ENCODE measurements around the gene MVK. TPM values are rescaled to one million over a fixed set of nuclear protein-coding genes. Genes with fewer than 3 reads are reported as not detected.
A peak's percentile ranks its signal among the peaks of the same experiment; 100 is the strongest.

Gene MVK
- total RNA-seq, 2 donors from 2014 or later: 13.4 to 54.1 TPM

DNA sequence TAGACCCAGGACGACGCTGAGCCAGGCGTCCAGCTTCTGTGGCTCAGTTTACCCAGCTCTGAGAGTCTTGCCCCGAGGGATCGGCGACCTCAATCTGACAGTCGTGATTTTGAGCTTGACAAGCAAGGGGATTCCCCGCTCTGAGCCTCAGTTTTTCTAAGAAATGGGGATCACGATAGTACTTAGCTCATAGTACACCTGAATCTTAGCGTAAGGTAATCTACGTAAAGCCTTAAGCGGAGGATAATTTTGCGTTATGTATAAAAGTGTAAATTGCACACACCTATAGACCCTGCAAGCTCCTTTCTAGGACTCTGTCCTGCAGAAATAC is 285 bp downstream of the MVK start:
- Histone ChIP-seq H3K4me1 (replicated peaks) (peaks cover 4% of the 10 kb centered on the region), H3K27ac (peak overlapping the region; percentile 65 to 90), H3K27me3 (replicated peaks; ENCODE audit: insufficient read depth) (no peaks in the 10 kb centered on the region), H3K36me3 (no peaks in the 10 kb centered on the region), H3K4me3 (peak overlapping the region; percentile 60 to 76), H3K9me3 (no peaks in the 10 kb centered on the region)
- under 1% methylated on average over 11 of the region's 13 CpGs for WGBS
- intact Hi-C loops (cut with DNase I): loop anchor here (10.0 kb wide), 1 partner anchor 149 kb away; no protein-coding TSS in a partner anchor
- no peak for DNase-seq (ENCODE audit: low spot score)
- TF ChIP-seq POLR2A (IDR thresholded peaks at IDR 0.05): no peak

DNA sequence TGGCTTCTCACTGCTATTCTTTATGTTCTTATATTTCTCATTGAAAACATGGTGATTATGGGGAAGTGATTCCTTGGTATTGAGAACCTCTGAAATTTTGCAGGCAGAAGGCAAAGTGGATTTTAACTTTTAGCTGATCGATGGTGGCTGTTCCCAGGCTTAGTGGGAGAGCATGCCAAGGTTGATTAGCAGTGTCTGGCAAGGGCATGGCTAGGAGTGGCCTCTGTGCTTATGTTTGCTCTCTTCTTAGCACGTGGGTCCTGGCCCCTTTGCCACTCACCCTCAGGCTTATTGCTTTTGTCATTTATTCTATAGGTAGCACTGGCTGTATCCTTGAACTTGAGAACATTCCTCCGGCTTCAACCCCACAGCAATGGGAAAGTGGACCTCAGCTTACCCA is 2.1 kb downstream of the MVK start:
- Histone ChIP-seq H3K36me3 (no peaks in the 10 kb centered on the region), H3K4me1 (replicated peaks) (peaks cover 4% of the 10 kb centered on the region), H3K9me3 (no peaks in the 10 kb centered on the region), H3K27me3 (replicated peaks; ENCODE audit: insufficient read depth) (no peaks in the 10 kb centered on the region), H3K27ac (no peak overlapping the region), H3K4me3 (no peak overlapping the region)
- TF ChIP-seq POLR2A (IDR thresholded peaks at IDR 0.05) (no peak), POLR2AphosphoS5 (IDR thresholded peaks at IDR 0.05) (no peak)
- TF ChIP-seq, protein P1, sequence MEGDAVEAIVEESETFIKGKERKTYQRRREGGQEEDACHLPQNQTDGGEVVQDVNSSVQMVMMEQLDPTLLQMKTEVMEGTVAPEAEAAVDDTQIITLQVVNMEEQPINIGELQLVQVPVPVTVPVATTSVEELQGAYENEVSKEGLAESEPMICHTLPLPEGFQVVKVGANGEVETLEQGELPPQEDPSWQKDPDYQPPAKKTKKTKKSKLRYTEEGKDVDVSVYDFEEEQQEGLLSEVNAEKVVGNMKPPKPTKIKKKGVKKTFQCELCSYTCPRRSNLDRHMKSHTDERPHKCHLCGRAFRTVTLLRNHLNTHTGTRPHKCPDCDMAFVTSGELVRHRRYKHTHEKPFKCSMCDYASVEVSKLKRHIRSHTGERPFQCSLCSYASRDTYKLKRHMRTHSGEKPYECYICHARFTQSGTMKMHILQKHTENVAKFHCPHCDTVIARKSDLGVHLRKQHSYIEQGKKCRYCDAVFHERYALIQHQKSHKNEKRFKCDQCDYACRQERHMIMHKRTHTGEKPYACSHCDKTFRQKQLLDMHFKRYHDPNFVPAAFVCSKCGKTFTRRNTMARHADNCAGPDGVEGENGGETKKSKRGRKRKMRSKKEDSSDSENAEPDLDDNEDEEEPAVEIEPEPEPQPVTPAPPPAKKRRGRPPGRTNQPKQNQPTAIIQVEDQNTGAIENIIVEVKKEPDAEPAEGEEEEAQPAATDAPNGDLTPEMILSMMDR (IDR thresholded peaks at IDR 0.05): no peak
- 89% methylated on average over 3 of the region's 3 CpGs for WGBS
- intact Hi-C loops (cut with DNase I): loop anchor here (10.0 kb wide), 1 partner anchor 151 kb away; no protein-coding TSS in a partner anchor
- no peak for DNase-seq (ENCODE audit: low spot score)

DNA sequence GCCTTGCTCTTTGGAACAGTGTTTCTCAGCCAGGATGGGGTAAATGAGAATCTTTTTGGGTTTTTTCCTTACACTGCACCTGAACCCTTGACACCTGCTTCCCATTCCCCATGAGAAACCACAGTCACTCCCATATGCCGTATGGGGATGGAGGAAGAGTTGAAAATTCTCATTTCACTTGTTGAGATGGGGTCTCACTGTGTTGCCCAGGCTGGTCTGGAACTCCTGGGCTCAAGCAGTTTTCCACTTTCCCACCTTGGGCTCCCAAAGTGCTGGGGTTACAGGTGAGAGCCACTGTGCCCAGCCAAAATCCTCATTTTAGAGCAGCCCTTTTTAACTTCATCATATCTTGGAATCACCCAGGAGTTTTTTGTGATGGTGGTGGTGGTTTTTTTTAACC is 3.7 kb downstream of the MVK start:
- TF ChIP-seq POLR2A (IDR thresholded peaks at IDR 0.05) (no peak), POLR2AphosphoS5 (IDR thresholded peaks at IDR 0.05) (no peak)
- TF ChIP-seq, protein P1 (IDR thresholded peaks at IDR 0.05): no peak
- H3K27ac ChIP-seq: no peak overlapping the region
- H3K4me3 ChIP-seq: no peak overlapping the region
- H3K36me3 ChIP-seq: no peaks in the 10 kb centered on the region
- H3K4me1 ChIP-seq (replicated peaks): no peaks in the 10 kb centered on the region
- DNase-seq (ENCODE audit: low spot score): no peak
- no peaks in the 10 kb centered on the region for H3K27me3 ChIP-seq (replicated peaks; ENCODE audit: insufficient read depth)
- WGBS: 94% methylated on average over 1 of the region's 1 CpG
- H3K9me3 ChIP-seq: no peaks in the 10 kb centered on the region
- intact Hi-C loops (cut with DNase I): loop anchor here (10.0 kb wide), 1 partner anchor 153 kb away; no protein-coding TSS in a partner anchor

DNA sequence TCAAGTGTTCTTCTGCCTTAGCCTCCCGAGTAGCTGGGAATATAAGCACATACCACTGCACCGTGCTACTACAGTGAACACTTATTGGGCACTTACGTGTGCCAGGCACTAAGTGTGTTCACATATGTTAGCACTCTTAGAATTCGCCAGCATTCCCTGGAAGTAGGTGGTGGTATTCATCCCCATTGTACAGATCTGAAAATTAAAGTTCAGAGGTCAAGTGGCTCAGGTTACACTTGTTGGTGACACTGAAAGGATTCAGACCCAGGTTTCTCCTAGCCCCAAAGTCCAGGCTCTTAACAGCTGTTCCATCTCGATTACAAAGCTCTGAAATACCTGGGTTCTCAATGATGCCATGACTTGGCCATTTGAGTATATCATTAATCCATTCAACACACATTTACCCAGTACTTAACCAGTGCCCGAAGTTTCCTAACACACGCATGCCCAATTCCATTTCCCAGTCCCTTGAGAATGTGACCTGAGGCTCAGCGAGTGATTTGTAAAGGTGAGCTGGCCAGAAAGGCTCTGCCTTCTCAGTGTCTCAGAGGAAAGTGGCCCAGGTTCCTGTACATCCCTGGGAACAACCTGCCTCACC is 4.8 kb downstream of the MVK start:
- H3K36me3 ChIP-seq: no peaks in the 10 kb centered on the region
- TF ChIP-seq, protein P1 (IDR thresholded peaks at IDR 0.05): no peak
- TF ChIP-seq POLR2A (IDR thresholded peaks at IDR 0.05) (no peak), POLR2AphosphoS5 (IDR thresholded peaks at IDR 0.05) (no peak)
- H3K27ac ChIP-seq: no peak overlapping the region
- H3K9me3 ChIP-seq: no peaks in the 10 kb centered on the region
- no peak overlapping the region for H3K4me3 ChIP-seq
- no peaks in the 10 kb centered on the region for H3K4me1 ChIP-seq (replicated peaks)
- intact Hi-C loops (cut with DNase I): loop anchor here (10.0 kb wide), 1 partner anchor 154 kb away; no protein-coding TSS in a partner anchor
- H3K27me3 ChIP-seq (replicated peaks; ENCODE audit: insufficient read depth): no peaks in the 10 kb centered on the region
- WGBS: 85% methylated on average over 8 of the region's 8 CpGs
- DNase-seq (ENCODE audit: low spot score): no peak

DNA sequence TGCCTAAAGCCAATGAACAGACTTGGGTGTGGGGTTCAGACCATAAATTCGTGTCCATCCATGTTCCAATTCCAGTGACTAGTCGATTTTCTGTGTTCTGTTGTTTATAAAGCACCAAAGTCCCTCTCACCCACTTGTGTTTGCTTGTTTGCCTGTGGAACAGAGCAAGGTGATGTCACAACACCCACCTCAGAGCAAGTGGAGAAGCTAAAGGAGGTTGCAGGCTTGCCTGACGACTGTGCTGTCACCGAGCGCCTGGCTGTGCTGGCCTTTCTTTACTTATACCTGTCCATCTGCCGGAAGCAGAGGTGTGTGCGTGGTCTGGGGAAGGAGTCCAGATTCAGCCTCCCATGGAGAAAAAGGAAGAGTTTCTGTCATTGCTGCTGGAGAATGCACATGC is 6.0 kb downstream of the MVK start:
- DNase-seq (ENCODE audit: low spot score): no peak
- no peak for TF ChIP-seq POLR2AphosphoS5 (IDR thresholded peaks at IDR 0.05)
- TF ChIP-seq POLR2A (IDR thresholded peaks at IDR 0.05): no peak
- TF ChIP-seq, protein P1 (IDR thresholded peaks at IDR 0.05): no peak

More for the DNA sequence above, 6.0 kb downstream of the MVK start:
- no peak overlapping the region for H3K27ac ChIP-seq
- H3K36me3 ChIP-seq: no peaks in the 10 kb centered on the region
- intact Hi-C loops (cut with DNase I): loop anchor here (10.0 kb wide), 1 partner anchor 155 kb away; no protein-coding TSS in a partner anchor
- WGBS: 93% methylated on average over 7 of the region's 7 CpGs
- no peaks in the 10 kb centered on the region for H3K27me3 ChIP-seq (replicated peaks; ENCODE audit: insufficient read depth)
- no peaks in the 10 kb centered on the region for H3K4me1 ChIP-seq (replicated peaks)
- no peaks in the 10 kb centered on the region for H3K9me3 ChIP-seq
- no peak overlapping the region for H3K4me3 ChIP-seq
